ENCODE results near the gene ILDR1.

The ILDR1 gene

DNA sequence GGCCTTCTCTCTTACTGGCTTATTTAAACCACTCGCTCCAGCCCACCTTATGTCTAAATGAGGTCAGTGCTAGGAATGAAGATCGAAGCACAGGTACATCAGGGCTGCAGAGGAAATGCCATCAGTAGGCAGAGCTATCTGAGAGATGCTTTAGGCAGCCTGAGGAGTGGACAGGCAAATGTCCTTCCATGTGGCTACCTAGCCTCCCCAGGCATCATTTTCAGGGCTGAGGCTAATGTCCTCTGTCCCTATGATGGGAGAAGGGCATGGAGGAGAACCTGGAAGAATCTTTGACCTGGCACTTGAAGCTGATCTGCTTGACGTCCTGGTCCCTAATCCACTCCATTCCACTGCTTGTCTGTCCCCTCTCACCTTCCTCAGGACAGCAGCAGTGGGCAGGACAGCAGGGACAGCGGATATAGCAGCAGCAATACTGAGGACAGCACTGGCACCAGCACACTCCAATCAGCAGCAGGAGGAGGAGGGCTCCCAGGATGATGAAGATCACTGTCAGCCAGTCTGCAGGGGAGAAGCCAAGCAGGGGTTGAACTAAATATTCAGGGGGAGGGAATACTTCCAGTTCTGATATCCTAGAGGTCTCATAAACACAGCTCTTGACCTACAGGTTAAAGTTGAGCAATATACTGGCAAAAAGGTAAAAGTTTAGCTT is 21.0 kb downstream of the ILDR1 start:
- no peak overlapping the region for H3K27ac ChIP-seq (ENCODE audit: low read length)
- H3K9me3 ChIP-seq (ENCODE audit: insufficient read depth, low read depth, low read length), result no peaks in the 10 kb centered on the region
- no peak overlapping the region for H3K9ac ChIP-seq (ENCODE audit: low read depth, low read length)
- H3K4me3 ChIP-seq (ENCODE audit: low read length), result no peak overlapping the region
- peaks cover 12% of the 10 kb centered on the region for H3K4me1 ChIP-seq (ENCODE audit: insufficient read depth, low read length)
- no peaks in the 10 kb centered on the region for H3K36me3 ChIP-seq (ENCODE audit: insufficient read depth, low read depth, low read length)
- H3K27me3 ChIP-seq (ENCODE audit: insufficient read depth, low read length), result no peaks in the 10 kb centered on the region

DNA sequence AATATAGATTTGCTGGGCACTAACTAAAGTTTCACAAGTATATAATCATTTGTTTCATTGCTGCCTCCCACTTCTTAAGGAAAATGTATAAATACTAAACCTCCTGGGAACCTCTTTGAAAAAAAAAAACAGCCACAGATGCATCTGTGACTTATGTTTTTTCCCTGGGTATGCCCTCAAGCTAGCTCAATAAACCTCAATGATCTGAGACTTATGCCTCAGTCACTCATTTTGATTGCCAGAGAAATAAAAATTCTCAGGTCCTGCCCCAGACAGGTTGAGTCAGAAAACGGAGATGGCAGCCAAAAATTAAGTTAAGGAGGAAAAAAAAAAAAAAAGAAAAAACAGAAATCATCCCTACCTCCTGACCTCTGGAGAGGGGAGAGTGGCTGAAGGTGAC is 22.1 kb downstream of the ILDR1 start:
- Histone ChIP-seq H3K4me1 (ENCODE audit: insufficient read depth, low read length) (peaks cover 10% of the 10 kb centered on the region), H3K9ac (ENCODE audit: low read depth, low read length) (no peak overlapping the region), H3K27me3 (ENCODE audit: insufficient read depth, low read length) (no peaks in the 10 kb centered on the region), H3K4me3 (ENCODE audit: low read length) (no peak overlapping the region), H3K9me3 (ENCODE audit: insufficient read depth, low read depth, low read length) (no peaks in the 10 kb centered on the region), H3K27ac (ENCODE audit: low read length) (no peak overlapping the region), H3K36me3 (ENCODE audit: insufficient read depth, low read depth, low read length) (no peaks in the 10 kb centered on the region)

DNA sequence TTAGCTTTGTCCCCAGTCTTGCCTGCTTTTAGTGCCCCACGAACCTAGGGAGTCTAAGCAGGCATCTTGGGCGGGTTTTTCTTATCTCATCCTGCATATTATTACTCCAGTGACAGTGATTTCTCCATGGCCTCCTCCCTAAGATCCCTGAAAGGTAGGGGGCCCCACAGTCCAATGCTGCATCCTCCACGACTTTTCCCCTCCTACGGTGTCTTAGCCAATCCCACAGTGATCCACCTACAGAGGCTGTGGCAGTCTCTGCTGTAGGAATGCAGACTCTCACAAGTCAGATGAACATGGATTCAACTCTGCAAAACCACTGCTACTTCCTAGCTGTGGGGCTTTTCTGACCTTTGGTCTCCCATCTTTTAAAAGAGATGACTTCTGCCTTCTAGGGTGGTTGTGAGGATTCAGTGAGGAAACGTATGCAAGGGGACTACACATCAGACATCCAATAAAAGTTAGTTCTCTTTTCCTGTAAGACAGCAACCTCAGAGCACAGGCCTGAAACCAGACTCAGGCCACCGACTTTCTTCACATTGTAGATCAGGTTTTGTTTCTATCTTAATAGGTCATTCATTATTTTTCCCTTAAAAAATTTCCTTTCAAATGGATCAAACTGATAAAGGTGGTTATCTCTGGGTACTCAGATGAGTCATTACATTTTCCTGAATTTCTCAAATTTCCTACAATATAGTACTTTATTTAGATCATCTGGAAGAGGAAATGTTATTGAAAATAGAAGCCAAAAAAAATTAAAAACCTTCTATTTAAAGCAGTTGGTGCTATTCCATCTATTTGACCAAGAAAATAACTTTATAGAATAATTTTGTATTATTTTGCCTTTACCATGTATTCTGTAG is 23.2 kb downstream of the ILDR1 start:
- Histone ChIP-seq H3K36me3 (ENCODE audit: insufficient read depth, low read depth, low read length) (no peaks in the 10 kb centered on the region), H3K9ac (ENCODE audit: low read depth, low read length) (no peak overlapping the region), H3K4me3 (ENCODE audit: low read length) (no peak overlapping the region), H3K27me3 (ENCODE audit: insufficient read depth, low read length) (no peaks in the 10 kb centered on the region), H3K4me1 (ENCODE audit: insufficient read depth, low read length) (peaks cover 3% of the 10 kb centered on the region; the same call in 1 of the 2 replicates), H3K27ac (ENCODE audit: low read length) (no peak overlapping the region), H3K9me3 (ENCODE audit: insufficient read depth, low read depth, low read length) (no peaks in the 10 kb centered on the region)

- no peak overlapping the region for H3K9ac ChIP-seq (ENCODE audit: low read depth, low read length)
- H3K27ac ChIP-seq (ENCODE audit: low read length), result no peak overlapping the region
- no peak overlapping the region for H3K4me3 ChIP-seq (ENCODE audit: low read length)
- no peaks in the 10 kb centered on the region for H3K9me3 ChIP-seq (ENCODE audit: insufficient read depth, low read depth, low read length)
- H3K27me3 ChIP-seq (ENCODE audit: insufficient read depth, low read length), result no peaks in the 10 kb centered on the region
- no peaks in the 10 kb centered on the region for H3K36me3 ChIP-seq (ENCODE audit: insufficient read depth, low read depth, low read length)
- H3K4me1 ChIP-seq (ENCODE audit: insufficient read depth, low read length), result peaks cover 3% of the 10 kb centered on the region; the same call in 1 of the 2 replicates
Measured at GRCh38 chr3:121998030-121998580, 23.9 kb downstream of the ILDR1 start.

DNA sequence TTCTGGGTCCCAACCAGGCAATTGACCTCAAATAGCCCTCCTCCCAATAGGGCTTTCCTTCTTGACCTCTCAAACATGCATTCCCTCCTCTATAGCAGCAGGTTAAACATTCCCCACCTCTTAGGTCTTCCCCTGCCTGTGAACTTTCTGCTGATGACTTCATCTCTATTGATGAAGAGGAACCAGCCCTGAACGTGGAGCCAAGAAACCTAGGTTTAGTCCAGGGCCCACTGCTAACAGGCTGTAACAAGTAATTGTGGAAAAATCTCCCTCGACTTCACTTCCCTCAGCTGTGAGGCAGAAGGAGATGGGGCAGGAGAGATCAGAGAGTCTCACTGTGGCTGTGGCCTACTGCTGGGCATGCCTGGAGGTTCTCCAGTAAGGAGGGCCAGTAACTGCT is 24.7 kb downstream of the ILDR1 start:
- H3K9me3 ChIP-seq (ENCODE audit: insufficient read depth, low read depth, low read length), result no peaks in the 10 kb centered on the region
- no peaks in the 10 kb centered on the region for H3K27me3 ChIP-seq (ENCODE audit: insufficient read depth, low read length)
- H3K36me3 ChIP-seq (ENCODE audit: insufficient read depth, low read depth, low read length), result no peaks in the 10 kb centered on the region
- H3K27ac ChIP-seq (ENCODE audit: low read length), result no peak overlapping the region
- H3K9ac ChIP-seq (ENCODE audit: low read depth, low read length), result no peak overlapping the region
- no peak overlapping the region for H3K4me3 ChIP-seq (ENCODE audit: low read length)
- peaks cover 3% of the 10 kb centered on the region; the same call in 1 of the 2 replicates for H3K4me1 ChIP-seq (ENCODE audit: insufficient read depth, low read length)

GRCh38 chr3:121996441-121996840 is 25.6 kb downstream of the ILDR1 start:
- Histone ChIP-seq H3K27ac (ENCODE audit: low read length) (no peak overlapping the region), H3K9ac (ENCODE audit: low read depth, low read length) (no peak overlapping the region), H3K4me3 (ENCODE audit: low read length) (no peak overlapping the region)

DNA sequence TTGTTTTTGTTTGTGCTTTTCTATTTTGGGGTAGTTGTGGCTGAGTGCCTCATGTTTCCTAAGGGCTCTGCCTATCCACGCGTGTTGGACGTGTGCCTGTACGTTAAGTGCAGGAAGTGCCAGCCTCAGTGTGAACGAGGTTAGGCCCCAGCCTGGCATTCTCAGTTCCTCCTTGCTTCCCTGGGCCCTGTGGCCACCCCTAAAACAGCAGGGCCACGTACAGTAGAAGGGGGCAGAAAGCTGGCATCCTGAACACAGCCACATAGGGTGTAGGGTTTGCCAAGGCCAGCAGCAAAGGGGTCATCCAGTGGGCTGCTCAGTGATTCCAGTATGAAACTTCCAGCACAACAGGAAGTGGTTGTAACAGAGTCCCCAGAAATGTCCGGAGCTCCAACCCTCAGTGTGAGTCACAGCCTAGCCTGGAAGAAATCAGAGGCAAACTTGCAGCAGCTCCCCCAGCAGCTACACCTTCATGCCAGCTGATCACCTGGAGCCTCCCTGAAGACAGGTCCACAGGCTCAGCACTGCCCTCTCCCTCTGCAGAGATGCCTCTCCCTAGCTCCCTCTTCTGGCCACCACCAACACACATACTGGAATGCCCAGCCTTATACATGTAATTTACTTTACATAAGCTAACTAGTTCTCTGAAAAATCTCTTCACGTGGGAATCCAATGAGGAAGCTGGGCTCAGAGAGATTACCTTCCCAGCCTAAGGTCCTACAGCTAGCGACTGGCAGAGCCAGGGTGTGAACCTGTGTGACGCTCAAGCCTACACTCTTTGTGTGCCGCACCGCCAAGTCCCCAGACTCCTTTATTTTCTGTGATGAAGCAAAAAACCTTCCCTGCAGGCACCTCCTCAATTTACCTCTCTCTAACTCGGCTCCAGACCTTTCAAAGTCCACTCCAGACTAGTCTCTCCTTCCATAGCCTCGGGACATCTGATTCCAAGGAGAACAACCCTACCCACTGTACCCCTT is 26.6 kb downstream of the ILDR1 start:
- Histone ChIP-seq H3K27me3 (ENCODE audit: insufficient read depth, low read length) (no peaks in the 10 kb centered on the region), H3K36me3 (ENCODE audit: insufficient read depth, low read depth, low read length) (no peaks in the 10 kb centered on the region), H3K27ac (ENCODE audit: low read length) (no peak overlapping the region), H3K4me1 (ENCODE audit: insufficient read depth, low read length) (peaks cover 3% of the 10 kb centered on the region; the same call in 1 of the 2 replicates), H3K9me3 (ENCODE audit: insufficient read depth, low read depth, low read length) (no peaks in the 10 kb centered on the region), H3K4me3 (ENCODE audit: low read length) (no peak overlapping the region), H3K9ac (ENCODE audit: low read depth, low read length) (no peak overlapping the region)

More at GRCh38 chr3:121996441-121996840, 25.6 kb downstream of the ILDR1 start:
- Histone ChIP-seq H3K9me3 (ENCODE audit: insufficient read depth, low read depth, low read length) (no peaks in the 10 kb centered on the region), H3K27me3 (ENCODE audit: insufficient read depth, low read length) (no peaks in the 10 kb centered on the region), H3K36me3 (ENCODE audit: insufficient read depth, low read depth, low read length) (no peaks in the 10 kb centered on the region), H3K4me1 (ENCODE audit: insufficient read depth, low read length) (peaks cover 3% of the 10 kb centered on the region; the same call in 1 of the 2 replicates)

- Histone ChIP-seq H3K4me3 (ENCODE audit: low read length) (no peak overlapping the region), H3K9me3 (ENCODE audit: insufficient read depth, low read depth, low read length) (no peaks in the 10 kb centered on the region), H3K4me1 (ENCODE audit: insufficient read depth, low read length) (peaks cover 3% of the 10 kb centered on the region; the same call in 1 of the 2 replicates), H3K27me3 (ENCODE audit: insufficient read depth, low read length) (no peaks in the 10 kb centered on the region), H3K36me3 (ENCODE audit: insufficient read depth, low read depth, low read length) (no peaks in the 10 kb centered on the region), H3K27ac (ENCODE audit: low read length) (no peak overlapping the region), H3K9ac (ENCODE audit: low read depth, low read length) (no peak overlapping the region)
Measured at GRCh38 chr3:121994551-121994950, 27.5 kb downstream of the ILDR1 start.

GRCh38 chr3:121992601-121993560 is 29.2 kb downstream of the ILDR1 start:
- H3K27ac ChIP-seq (ENCODE audit: low read length), result no peak overlapping the region
- no peak overlapping the region for H3K4me3 ChIP-seq (ENCODE audit: low read length)
- no peaks in the 10 kb centered on the region for H3K27me3 ChIP-seq (ENCODE audit: insufficient read depth, low read length)

GRCh38 chr3:121989943-121990342 is 32.1 kb downstream of the ILDR1 start:
- Histone ChIP-seq H3K9ac (ENCODE audit: low read depth, low read length) (no peak overlapping the region), H3K36me3 (ENCODE audit: insufficient read depth, low read depth, low read length) (no peaks in the 10 kb centered on the region), H3K4me3 (ENCODE audit: low read length) (no peak overlapping the region), H3K27me3 (ENCODE audit: insufficient read depth, low read length) (no peaks in the 10 kb centered on the region), H3K4me1 (ENCODE audit: insufficient read depth, low read length) (no peaks in the 10 kb centered on the region), H3K9me3 (ENCODE audit: insufficient read depth, low read depth, low read length) (no peaks in the 10 kb centered on the region), H3K27ac (ENCODE audit: low read length) (no peak overlapping the region)

More at GRCh38 chr3:121992601-121993560, 29.2 kb downstream of the ILDR1 start:
- no peaks in the 10 kb centered on the region for H3K36me3 ChIP-seq (ENCODE audit: insufficient read depth, low read depth, low read length)
- H3K4me1 ChIP-seq (ENCODE audit: insufficient read depth, low read length), result peaks cover 3% of the 10 kb centered on the region; the same call in 1 of the 2 replicates
- no peak overlapping the region for H3K9ac ChIP-seq (ENCODE audit: low read depth, low read length)
- H3K9me3 ChIP-seq (ENCODE audit: insufficient read depth, low read depth, low read length), result no peaks in the 10 kb centered on the region
